Measurements from ENCODE around the gene PKD1.

PKD1 gene

GRCh38 chr16:2077696-2078095, 58.0 kb downstream of the PKD1 start:
- TF ChIP-seq ARNT (IDR thresholded peaks at IDR 0.05) (no peak), L3MBTL2 (conservative IDR thresholded peaks at IDR 0.05) (no peak), NFRKB (IDR thresholded peaks at IDR 0.05) (no peak), TARDBP (IDR thresholded peaks at IDR 0.05) (no peak), CTBP1 (IDR thresholded peaks at IDR 0.05; ENCODE audit: borderline replicate concordance) (no peak), FOXM1 (IDR thresholded peaks at IDR 0.05; ENCODE audit: borderline replicate concordance) (no peak), LEF1 (IDR thresholded peaks at IDR 0.05; ENCODE audit: borderline replicate concordance) (no peak), ZNF384 (IDR thresholded peaks at IDR 0.05) (no peak), SP1 (IDR thresholded peaks at IDR 0.05) (no peak), FOXK2 (IDR thresholded peaks at IDR 0.05) (no peak), HDGF (IDR thresholded peaks at IDR 0.05; ENCODE audit: borderline replicate concordance) (no peak), ELF4 (IDR thresholded peaks at IDR 0.05) (no peak), BHLHE40 (IDR thresholded peaks at IDR 0.05; ENCODE audit: borderline replicate concordance) (no peak), SUZ12 (IDR thresholded peaks at IDR 0.05) (no peak), FOXA1 (IDR thresholded peaks at IDR 0.05) (no peak)
- TF ChIP-seq, protein P1, sequence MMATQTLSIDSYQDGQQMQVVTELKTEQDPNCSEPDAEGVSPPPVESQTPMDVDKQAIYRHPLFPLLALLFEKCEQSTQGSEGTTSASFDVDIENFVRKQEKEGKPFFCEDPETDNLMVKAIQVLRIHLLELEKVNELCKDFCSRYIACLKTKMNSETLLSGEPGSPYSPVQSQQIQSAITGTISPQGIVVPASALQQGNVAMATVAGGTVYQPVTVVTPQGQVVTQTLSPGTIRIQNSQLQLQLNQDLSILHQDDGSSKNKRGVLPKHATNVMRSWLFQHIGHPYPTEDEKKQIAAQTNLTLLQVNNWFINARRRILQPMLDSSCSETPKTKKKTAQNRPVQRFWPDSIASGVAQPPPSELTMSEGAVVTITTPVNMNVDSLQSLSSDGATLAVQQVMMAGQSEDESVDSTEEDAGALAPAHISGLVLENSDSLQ (IDR thresholded peaks at IDR 0.05) = no peak
- POLR2A ChIA-PET = no interaction called here
- CTCF ChIA-PET = interaction anchor here (0.6 kb wide), 1 partner anchor 47 kb away, joined by 5 read pairs; no protein-coding TSS in a partner anchor
- no peak for DNase-seq (ENCODE audit: extremely low spot score)

- ChIA-PET CTCF (interaction anchor here (0.6 kb wide), 1 partner anchor 46 kb away, joined by 5 read pairs; no protein-coding TSS in a partner anchor), POLR2A (interaction anchor here (0.7 kb wide), 1 partner anchor 13 kb away, joined by 3 read pairs; no protein-coding TSS in a partner anchor)
- no peak for TF ChIP-seq BHLHE40 (IDR thresholded peaks at IDR 0.05; ENCODE audit: borderline replicate concordance)
- no peak for TF ChIP-seq TARDBP (IDR thresholded peaks at IDR 0.05)
- no peak for TF ChIP-seq SUZ12 (IDR thresholded peaks at IDR 0.05)
- no peak for TF ChIP-seq ZNF384 (IDR thresholded peaks at IDR 0.05)
- DNase-seq (ENCODE audit: extremely low spot score) = no peak
Measured at GRCh38 chr16:2077016-2077415, 58.7 kb downstream of the PKD1 start.

DNA sequence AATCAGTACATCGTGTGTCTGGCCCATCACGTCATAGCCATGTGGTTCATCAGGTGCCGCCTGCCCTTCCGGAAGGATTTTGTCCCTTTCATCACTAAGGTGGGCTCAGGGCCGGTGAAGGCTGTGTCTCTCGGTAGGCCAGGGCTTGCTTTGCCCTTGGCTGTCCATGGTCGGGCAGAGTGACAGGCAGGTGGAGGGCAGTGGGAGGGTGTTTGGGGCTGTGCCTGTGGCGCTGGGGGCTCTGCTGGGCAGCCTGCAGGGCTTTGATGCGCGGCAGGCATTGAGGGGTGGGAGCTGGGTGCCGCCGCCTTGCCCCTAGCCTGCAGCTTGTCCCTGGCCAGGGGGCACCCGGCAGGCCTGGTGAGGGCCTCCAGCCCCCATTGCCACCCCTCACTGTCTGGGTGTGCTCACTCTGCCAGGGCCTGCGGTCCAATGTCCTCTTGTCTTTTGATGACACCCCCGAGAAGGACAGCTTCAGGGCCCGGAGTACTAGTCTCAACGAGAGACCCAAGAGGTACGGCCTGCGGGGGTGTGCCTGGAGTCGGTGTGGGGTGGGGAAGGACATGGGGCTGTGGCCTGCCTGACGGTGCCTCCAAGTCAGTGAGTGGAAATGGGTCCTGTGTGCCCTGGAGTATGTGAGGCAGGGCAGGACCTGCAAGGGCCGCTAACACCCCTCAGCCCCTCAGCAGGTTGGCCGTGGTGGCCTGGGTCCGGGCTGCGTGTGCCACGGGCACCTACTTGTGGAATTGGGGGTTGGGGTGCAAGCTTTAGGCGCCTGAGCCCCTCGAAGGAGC, 59.4 kb downstream of the PKD1 start:
- DNase-seq (ENCODE audit: extremely low spot score) = no peak
- POLR2A ChIA-PET = interaction anchor here (0.7 kb wide), 1 partner anchor 12 kb away, joined by 3 read pairs; no protein-coding TSS in a partner anchor
- TF ChIP-seq TARDBP (IDR thresholded peaks at IDR 0.05) = no peak
- no peak for TF ChIP-seq FOXA1 (IDR thresholded peaks at IDR 0.05)
- no peak for TF ChIP-seq SUZ12 (IDR thresholded peaks at IDR 0.05)
- no peak for TF ChIP-seq SP1 (IDR thresholded peaks at IDR 0.05)
- TF ChIP-seq HDGF (IDR thresholded peaks at IDR 0.05; ENCODE audit: borderline replicate concordance) = no peak
- TF ChIP-seq ZNF384 (IDR thresholded peaks at IDR 0.05) = no peak
- TF ChIP-seq, protein P1 (IDR thresholded peaks at IDR 0.05) = no peak
- no peak for TF ChIP-seq BHLHE40 (IDR thresholded peaks at IDR 0.05; ENCODE audit: borderline replicate concordance)
- CTCF ChIA-PET = no interaction called here

DNA sequence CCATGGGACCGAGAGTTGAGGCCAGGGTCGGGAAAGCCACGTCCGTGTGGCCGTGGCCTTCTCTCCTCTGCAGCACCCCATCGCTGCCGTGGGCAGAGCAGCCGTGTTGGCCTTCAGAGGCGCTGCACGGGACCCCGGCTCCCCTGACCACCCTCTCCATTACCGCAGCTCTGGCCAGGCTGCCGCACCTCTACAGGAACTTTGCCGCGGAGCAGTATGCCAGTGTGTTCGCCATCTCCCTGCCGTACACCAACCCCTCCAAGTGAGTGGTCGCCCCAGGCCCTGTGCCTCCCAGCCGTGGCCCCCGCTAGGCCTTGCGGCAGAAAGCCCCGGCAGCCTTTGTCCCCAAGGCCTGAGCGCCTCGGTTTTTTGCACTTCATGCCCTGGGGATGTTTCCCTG, 60.1 kb downstream of the PKD1 start:
- CTCF ChIA-PET = no interaction called here
- POLR2A ChIA-PET = interaction anchor here (0.6 kb wide), 1 partner anchor 1728 kb away, joined by 3 read pairs; no protein-coding TSS in a partner anchor
- DNase-seq (ENCODE audit: extremely low spot score) = no peak
- TF ChIP-seq SUZ12 (IDR thresholded peaks at IDR 0.05) (no peak), FOXA1 (IDR thresholded peaks at IDR 0.05) (no peak)
- TF ChIP-seq, protein P1 (IDR thresholded peaks at IDR 0.05) = no peak

DNA sequence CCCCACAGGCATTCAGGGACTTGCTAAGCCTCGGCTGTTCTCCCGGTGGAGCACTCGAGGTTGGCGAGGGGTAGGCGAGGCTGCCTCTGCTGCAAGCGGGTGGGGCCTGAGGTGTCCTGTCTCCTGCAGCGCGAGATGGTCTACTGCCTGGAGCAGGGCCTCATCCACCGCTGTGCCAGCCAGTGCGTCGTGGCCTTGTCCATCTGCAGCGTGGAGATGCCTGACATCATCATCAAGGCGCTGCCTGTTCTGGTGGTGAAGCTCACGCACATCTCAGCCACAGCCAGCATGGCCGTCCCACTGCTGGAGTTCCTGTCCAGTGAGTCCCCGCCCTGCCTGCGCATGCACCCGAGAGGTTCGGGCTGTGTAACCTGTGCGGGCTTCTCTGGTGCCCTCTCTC, 61.6 kb downstream of the PKD1 start:
- ChIA-PET CTCF (no interaction called here), POLR2A (no interaction called here)
- TF ChIP-seq FOXM1 (IDR thresholded peaks at IDR 0.05; ENCODE audit: borderline replicate concordance) (no peak), BHLHE40 (IDR thresholded peaks at IDR 0.05; ENCODE audit: borderline replicate concordance) (no peak), ELF4 (IDR thresholded peaks at IDR 0.05) (no peak), LEF1 (IDR thresholded peaks at IDR 0.05; ENCODE audit: borderline replicate concordance) (no peak), ZNF384 (IDR thresholded peaks at IDR 0.05) (no peak), L3MBTL2 (conservative IDR thresholded peaks at IDR 0.05) (no peak), NFRKB (IDR thresholded peaks at IDR 0.05) (no peak), TARDBP (IDR thresholded peaks at IDR 0.05) (no peak), ARNT (IDR thresholded peaks at IDR 0.05) (no peak), SUZ12 (IDR thresholded peaks at IDR 0.05) (no peak), CTBP1 (IDR thresholded peaks at IDR 0.05; ENCODE audit: borderline replicate concordance) (no peak), SP1 (IDR thresholded peaks at IDR 0.05) (no peak), HDGF (IDR thresholded peaks at IDR 0.05; ENCODE audit: borderline replicate concordance) (no peak), FOXA1 (IDR thresholded peaks at IDR 0.05) (no peak), FOXK2 (IDR thresholded peaks at IDR 0.05) (no peak)
- TF ChIP-seq, protein P1 (IDR thresholded peaks at IDR 0.05) = no peak
- DNase-seq (ENCODE audit: extremely low spot score) = no peak

DNA sequence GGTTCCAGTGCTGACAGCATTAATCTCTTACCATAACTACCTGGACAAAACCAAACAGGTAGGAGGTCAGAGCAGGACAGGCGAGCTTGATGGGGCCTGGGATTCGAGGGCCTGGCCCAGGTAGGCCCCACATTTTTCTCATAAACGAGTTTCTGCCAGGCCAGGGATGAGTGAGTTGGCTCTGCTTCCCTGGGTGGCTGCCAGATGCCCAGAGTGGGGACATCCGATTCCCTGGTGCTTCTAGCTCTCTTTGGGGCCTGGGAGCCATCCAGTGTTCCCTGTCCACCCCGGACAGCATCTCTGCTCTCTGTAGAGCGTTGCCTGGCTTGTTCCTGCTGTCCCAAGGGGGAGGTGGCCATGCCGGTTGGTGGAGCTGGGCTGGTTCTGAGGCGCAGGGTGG, 62.8 kb downstream of the PKD1 start:
- no peak for TF ChIP-seq FOXM1 (IDR thresholded peaks at IDR 0.05; ENCODE audit: borderline replicate concordance)
- TF ChIP-seq ARNT (IDR thresholded peaks at IDR 0.05) = no peak
- no peak for TF ChIP-seq BHLHE40 (IDR thresholded peaks at IDR 0.05; ENCODE audit: borderline replicate concordance)
- no peak for TF ChIP-seq L3MBTL2 (conservative IDR thresholded peaks at IDR 0.05)
- no peak for TF ChIP-seq SUZ12 (IDR thresholded peaks at IDR 0.05)
- no peak for TF ChIP-seq TARDBP (IDR thresholded peaks at IDR 0.05)
- no peak for TF ChIP-seq ZNF384 (IDR thresholded peaks at IDR 0.05)
- no peak for TF ChIP-seq SP1 (IDR thresholded peaks at IDR 0.05)
- no peak for TF ChIP-seq FOXK2 (IDR thresholded peaks at IDR 0.05)
- ChIA-PET CTCF (no interaction called here), POLR2A (interaction anchor here (1.1 to 1.6 kb wide), 2 partner anchors 25 to 82 kb away, joined by 5 to 6 read pairs; partner anchors contain the start of genes NTHL1, TRAF7 and TSC2)
- DNase-seq (ENCODE audit: extremely low spot score) = no peak
